C1 segment of cervical spinal cord (tissue), 14 donors: ENCODE measurements around the gene XPA.
A peak's percentile ranks its signal among the peaks of the same experiment; 100 is the strongest.

Experiments
- DNase-seq, 14 donors: peaks; one replicate each; lab custom pipeline; 2025; lab: John Stamatoyannopoulos, UW

The XPA gene

DNA sequence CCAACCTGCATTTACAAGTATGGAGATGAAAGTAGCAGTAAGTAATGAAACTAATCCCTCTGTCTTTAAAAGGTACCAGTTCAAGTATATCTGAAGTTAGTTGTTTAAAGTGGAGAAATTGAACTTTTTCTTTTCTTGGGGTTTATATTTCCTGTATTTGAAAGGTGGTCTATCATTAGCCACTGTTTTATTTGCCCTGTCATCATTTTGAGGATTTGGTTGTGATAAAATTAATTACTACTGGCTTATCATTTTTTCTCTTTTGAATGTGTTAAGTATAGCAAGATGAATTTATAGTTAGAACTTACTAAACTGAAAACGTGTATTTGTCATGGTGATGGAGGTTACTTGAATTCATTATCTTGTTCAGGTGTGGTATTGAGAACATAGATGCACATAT is 38.4 kb downstream of the XPA start:
- no peak for DNase-seq

GRCh38 chr9:97651646-97652045 is 45.5 kb downstream of the XPA start:
- DNase-seq, result no peak

DNA sequence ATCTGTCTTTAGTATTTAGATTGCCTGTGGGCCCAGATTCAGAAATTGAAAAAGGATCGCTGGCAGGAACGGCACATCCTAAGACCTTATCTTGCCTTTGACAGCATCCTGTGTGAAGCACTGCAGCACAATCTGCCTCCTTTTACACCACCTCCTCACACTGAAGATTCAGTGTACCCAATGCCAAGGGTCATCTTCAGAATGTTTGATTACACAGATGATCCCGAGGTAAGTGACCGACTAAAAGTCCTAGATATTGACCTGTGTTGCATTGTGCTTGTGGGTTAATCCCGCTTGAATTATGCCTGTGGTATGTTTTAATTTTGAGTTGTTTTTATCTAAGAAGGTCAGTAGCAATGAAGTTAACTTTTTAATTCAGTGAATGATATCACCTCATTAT is 49.1 kb downstream of the XPA start:
- no peak for DNase-seq

- DNase-seq, result no peak
Measured at GRCh38 chr9:97645720-97646119, 51.4 kb downstream of the XPA start.

DNA sequence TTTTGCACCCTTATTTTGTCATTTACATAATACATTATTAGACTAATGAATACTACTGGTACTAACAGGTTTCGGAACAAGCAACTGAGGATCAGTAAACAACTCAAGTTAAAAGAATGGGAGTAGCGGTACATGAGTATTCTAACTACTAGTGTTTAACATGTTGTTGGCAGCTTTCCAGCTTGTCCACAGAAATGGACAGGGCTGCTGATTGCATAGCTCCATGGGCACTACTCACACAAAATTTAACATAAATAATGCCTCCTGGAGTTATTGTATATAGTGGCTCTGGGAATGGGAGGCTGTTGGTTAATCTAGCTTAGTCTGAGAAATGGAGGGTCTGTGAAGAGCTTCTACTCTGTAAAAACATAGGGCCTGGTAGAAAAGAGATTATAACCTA is 56.8 kb downstream of the XPA start:
- DNase-seq, result no peak

GRCh38 chr9:97638666-97639065 is 58.5 kb downstream of the XPA start:
- DNase-seq, result no peak

DNA sequence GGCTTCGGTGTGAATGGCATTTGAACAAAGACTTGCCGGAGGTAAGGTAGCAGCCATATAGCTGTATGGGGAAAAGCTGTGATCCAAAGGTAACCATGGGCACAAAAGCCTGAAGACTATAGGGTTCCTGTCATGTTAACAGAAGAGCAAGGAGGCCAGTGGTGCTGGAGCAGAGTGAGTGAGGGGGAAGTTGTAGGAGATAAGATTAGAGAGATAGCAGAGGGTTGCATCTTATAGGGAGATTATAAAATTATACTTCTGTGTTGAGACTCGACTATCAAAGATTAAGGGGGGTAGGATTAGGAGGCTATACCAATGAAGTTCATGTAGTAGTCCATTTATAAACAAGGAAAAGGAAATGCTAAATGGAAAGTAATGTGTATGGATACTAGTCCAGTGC is 60.2 kb downstream of the XPA start:
- DNase-seq, result no peak

DNA sequence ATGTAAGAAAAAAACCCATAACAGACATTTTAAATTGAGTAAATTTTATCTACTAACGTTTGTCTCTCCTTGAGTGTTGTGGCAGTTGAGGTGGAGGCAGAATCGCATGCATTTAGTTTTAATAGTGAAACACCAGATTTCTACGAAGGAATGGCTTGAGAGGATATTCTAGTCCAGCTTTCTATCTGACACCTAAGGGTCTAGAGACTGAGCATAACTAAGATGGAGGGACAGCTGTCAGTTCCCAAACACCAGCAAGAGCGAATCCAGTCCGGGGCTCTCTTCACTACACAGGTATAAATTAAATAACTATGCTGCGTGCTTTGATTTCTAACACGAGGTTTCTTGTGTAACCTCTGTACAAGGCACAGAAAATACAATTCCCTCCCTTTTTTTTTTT is 62.1 kb downstream of the XPA start:
- no peak for DNase-seq

- DNase-seq, result peak in 1 of 14 donors; percentile 52
Measured at GRCh38 chr9:97633859-97634490, 63.2 kb downstream of the XPA start.

- peak; percentile 89 to 100 (median 96) for DNase-seq
Measured at GRCh38 chr9:97632985-97633858, 63.9 kb downstream of the XPA start, which contains the start of the genes NCBP1 and TSTD2. TSS of gene NCBP1 (plus strand) at chr9:97633821. CDS start at chr9:97633882, 61 bp downstream. TSS of gene TSTD2 (minus strand) at chr9:97633368. CDS start at chr9:97627562, 5,806 bp downstream.

- peak in 1 of 14 donors; percentile 49 for DNase-seq
Measured at GRCh38 chr9:97632248-97632984, 64.7 kb downstream of the XPA start.

DNA sequence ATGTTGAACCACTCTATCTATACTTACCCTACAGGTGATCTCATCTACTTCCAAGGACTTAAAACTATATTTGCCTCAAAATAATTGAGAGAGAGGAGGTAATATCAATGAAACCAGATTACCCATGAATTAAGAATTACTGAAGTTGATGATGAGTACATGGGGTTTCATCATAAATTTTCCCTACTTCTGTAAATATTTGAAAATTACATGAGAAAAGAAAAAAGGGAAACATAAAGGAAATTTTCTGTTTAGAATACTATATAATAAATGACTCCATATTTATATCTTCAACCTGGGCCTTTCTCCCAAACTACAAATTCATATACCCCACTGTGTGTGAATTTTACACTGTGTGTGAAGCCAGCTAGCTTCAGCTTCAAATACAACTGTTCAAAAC is 66.5 kb downstream of the XPA start:
- DNase-seq, result no peak

GRCh38 chr9:97629156-97629555 is 68.0 kb downstream of the XPA start:
- no peak for DNase-seq

DNA sequence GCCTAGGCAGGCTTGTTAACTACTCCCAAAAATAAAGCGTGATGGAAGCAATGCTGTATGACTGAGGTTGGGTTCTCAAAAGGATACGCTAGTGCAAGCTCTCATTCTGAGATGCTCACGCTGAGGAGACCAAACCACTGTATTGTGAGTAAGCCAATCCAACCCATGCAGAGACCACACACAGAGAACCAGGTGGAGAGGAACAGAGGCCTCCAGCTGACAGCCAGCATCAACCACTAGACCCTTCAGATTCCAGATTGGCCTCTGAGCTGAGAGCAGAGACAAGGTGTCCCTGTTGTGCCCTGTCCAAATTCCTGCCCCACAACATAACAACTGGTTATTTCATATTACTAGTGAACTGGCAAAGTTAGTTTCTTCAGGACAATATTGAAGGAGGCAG is 68.5 kb downstream of the XPA start:
- no peak for DNase-seq

DNA sequence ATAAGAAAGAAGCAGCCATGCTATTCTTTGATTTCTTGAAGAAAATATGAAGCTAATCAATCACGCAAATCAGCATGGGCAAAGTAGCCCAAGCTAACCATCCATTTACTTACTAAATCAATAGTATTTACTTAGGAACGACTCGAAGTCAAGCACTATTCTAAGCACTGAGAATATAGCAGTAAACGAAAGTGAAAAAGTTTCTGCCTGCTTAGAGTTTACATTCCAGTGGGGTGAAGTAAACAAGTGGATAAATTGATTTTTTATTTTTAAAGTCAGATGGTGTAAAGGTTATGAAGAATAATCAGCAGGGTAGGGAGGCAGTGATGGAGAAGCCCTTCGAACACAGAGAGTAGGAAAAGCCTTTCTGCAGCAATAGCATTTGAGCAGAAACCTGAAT is 69.5 kb downstream of the XPA start:
- no peak for DNase-seq

- no peak for DNase-seq
Measured at GRCh38 chr9:97625620-97626019, 71.5 kb downstream of the XPA start.
